A673 (cell line): ENCODE data around the gene HSPB2.

Experiments
- CTCF ChIP-seq: fragments of 300-800, 200-600 bp; sonication (generic); conservative IDR thresholded peaks from 2 replicates; pipeline ENCODE4 v1.5.1; 2017; ENCODE audit warnings: low read depth, mild to moderate bottlenecking, antibody characterized with exemption, low read length, moderate library complexity, mixed read lengths
- EZH2 ChIP-seq: fragments of 200-600 bp; sonication (generic); IDR thresholded peaks from 2 replicates; pipeline ENCODE4 v1.6.1; 2017; ENCODE audit warnings: borderline replicate concordance, low read depth, mild to moderate bottlenecking, mixed read lengths, antibody characterized with exemption, low read length; ENCODE audit not compliant: poor library complexity, severe bottlenecking

- TF ChIP-seq CTCF: no peak
- TF ChIP-seq EZH2: no peak
Observed at GRCh38 chr11:111911563-111912401, 752 bp upstream of the HSPB2 start, which contains the start of gene CRYAB.
